HG02759 (cell line): ENCODE results near the gene KCNA10.
"Not testable (repeated sequence)": the region's sequence is repeated elsewhere in the genome, so short reads cannot be mapped to it uniquely, and the experiment has no call there.

Experiments used
- ATAC-seq: cut with Tn5 transposase; IDR thresholded peaks from one replicate; pipeline ENCODE4 v1.9.1; 2021; ENCODE audit warnings: mild to moderate bottlenecking, moderate library complexity; ENCODE audit not compliant: unreplicated experiment

Gene KCNA10

DNA sequence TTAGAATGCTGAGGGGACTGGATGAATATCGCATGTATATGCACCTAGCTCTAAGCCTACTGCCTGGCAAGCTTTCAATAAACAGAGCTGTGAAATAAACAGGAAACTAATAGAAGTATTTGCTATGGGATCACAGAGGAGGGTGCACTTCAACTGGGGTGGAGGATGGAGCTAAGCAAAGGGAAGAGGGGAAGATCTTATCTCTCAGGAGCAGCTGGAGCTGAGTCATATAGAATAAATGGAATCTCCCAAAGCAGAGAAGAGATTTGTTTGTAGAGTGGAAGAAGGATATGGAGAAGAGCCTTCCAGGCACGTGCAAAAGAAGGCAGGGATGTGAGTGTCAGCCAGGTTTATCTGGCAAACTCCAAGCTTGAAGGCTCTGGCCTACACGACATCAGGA lies 17.0 kb upstream of the KCNA10 start:
- no peak for ATAC-seq

DNA sequence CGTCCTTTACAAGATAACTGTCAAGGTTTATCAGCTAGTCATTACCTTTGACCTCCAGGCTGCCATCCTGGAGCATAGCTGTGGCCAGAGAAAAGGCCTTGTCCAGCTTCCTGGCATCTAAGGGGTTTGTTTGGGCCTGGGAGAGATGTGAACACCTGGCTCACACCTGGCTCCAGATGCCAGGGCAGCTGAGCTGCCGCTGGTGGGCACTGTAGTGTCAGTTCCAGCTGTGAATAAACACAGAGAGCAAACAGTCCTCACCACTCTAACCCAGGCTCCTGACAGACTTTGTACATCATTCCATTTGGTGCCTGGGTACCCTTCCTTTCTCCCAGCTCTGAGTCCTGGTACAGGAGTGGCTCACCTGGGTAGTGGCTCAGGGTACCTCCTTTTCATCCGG lies 14.3 kb upstream of the KCNA10 start:
- no peak for ATAC-seq

DNA sequence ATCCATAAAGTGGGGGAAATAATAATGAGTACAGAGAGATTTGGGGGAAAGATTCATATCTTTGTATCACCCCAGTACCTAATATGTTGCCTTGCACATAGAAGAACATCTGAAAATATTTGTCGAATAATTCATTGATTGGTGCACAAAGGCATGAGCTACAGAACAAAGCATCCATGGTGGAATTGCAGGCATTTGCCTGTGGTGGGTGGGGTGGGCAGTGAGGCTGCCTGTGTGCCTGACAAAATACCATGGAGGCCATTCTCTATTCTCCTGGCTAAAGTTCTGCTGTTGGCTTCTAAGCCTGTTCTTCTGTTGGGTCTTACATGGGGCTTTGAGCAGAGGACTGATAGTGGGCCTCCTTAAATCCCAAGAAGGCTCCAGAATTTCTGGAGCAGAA lies 10.0 kb upstream of the KCNA10 start:
- no peak for ATAC-seq

DNA sequence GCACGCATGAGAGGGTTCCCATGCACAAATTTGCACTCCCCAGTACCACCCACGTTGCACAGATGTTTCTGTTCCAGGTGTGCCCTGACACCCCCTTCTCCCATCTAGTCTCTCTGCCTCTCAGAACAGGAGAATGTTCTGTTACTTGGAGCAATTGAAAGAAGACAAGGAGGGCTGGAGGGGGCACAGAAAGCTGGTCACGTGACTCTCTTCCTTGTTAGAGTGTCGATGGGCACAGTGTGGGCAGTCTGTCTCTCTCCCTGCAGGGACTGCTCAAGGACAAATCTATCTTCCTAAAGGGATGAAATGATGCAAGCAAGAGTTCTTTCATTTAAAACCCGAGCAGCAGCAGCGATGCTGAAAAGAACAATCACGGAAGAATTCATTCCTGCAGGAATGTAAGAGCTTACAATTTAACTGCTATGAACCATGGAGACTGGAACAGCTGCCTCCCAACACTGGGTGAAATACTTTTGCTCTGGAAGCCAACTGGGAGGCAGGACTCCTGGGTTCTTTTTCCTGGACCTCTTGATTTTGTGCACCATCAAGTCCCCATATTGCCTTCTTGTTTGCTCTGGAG lies 7.3 kb upstream of the KCNA10 start:
- ATAC-seq: no peak

DNA sequence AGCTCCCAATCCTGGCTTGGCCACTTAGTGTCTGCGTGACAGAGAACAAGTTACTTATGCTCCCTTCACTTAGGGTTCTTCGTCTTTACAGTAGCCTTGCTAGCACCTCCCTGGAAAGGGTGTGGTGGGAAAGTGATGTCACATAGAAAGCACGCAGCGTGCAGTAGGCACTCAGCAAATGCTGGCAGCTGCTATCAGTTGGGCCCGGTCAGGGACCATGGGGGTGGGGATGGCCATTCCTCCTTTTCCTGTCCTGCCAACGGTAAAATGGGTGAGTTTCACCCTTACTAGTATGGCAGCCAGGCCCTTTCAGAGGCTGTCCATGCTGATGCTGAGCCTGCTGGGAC lies 6.2 kb upstream of the KCNA10 start:
- no peak for ATAC-seq

DNA sequence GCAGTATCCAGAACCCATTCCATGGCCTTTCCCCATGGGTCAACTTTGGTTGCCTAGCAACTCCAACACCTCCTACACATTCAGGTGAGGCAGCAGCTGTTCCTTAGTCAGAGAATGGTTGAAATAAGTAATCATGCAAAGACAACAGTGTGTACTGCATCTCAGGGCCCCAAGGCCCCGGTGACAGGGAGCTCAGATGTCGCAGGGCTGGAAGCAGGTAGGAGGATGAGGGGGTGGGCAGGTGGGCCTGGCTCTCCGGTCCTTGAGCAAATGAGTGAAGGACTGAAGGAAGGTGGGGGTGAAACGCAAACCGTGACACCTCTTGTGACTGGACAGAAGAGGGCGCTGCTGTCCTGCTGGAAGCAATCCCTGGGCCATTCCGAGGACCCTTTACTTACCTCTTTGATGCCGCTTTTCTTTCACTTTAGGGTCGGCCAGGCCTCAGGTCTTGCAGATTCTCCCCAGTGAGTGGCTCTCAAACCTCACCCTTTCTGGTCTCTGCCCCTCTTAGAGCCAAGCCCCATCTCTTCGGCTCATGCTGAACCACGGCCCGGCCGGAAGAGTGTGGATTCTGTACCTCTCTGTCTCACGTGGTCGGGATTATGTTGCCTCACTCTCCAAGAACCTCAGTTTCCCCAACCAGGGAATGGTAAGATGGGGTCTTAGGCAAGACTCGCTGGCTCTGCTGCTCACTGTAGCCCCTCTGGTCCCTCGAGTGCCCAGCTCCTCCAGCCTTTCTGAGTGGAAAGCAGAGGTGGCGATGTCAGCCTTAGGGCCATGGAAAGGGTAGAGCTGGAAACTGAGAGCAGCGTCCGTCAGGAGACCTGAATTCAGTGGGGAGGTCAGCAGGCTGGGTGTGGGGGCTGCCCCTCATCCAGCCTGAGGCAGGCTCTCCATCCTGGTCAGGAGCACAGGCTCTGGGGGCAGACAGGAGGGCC lies 5.6 kb upstream of the KCNA10 start:
- ATAC-seq: no peak

DNA sequence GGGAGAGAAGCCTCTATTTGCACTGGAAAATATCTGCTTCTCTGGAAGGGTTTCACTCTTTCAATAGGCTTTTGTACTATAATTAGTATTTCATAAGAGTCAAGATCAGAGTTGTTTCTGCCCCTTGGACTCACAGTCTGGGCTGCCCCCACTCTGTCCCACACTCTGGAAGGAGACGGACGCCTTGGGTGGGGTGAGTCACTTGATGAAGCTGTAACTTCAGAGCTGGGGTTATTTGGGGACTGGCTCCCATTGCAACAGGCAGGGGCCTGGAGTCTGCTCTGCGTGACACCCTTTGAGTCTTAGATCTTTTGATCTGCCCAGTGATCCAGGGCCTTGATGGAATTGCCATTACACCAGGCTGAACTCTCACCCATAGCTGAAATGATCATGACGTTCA lies 4.0 kb upstream of the KCNA10 start:
- no peak for ATAC-seq

DNA sequence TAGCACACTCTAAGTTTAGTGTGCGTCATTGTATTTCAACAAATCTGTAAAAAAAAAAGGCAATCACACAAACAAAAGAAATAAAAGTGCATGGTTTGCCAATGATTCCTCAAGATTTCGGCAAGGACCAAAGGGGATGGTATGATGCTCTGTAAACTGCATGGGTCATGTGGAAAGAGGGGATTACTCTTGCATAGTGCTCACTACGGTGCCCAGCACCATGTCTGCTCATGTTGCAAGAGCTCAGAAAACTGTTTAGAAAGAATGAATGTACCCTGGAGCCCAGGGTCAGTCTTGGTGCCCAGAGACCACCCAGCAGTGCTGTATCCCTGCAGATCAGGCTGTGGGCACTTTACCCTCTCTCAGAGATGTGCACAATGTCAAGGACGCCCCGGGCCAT lies 3.6 kb upstream of the KCNA10 start:
- no peak for ATAC-seq

DNA sequence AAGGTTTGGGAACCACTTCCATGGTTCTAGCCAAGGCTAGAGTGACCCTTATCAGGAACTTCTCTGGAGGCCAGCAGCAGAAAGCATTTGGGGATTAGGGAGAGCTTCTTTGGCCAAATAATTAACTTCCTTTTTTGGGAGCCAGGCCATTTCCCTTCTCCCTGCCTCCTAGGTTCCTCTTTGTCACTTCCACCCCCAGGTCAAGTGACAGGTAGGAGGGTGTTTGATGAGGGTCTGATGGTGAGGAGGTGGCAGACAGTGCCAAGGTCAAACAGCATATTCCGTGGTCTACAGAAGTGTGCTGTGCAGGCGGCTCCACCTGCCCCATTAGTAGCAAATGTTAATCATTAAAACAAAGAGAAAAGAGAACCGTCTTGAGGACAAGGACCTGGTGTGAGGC lies 1.9 kb upstream of the KCNA10 start:
- ATAC-seq: no peak

DNA sequence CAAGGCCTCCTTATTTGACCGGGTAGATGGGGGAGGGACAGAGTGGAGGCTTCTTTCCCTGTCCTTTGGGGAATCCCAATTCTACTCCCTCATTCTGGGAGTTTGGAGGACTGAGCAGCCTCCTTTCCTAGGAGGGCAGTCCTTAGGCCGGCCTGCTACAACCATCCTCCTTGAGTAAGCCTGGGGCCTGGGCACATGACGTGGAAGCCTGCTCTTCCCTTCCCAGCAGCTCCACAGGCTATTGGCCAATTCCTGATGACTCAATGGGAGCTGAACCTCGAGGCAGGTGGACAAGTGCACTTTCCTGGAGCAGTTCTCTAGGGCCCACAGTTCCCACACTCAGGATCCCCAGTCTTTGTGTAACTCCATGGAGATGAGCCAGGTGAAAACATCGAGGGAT lies 3.1 kb downstream of the KCNA10 start:
- no peak for ATAC-seq

DNA sequence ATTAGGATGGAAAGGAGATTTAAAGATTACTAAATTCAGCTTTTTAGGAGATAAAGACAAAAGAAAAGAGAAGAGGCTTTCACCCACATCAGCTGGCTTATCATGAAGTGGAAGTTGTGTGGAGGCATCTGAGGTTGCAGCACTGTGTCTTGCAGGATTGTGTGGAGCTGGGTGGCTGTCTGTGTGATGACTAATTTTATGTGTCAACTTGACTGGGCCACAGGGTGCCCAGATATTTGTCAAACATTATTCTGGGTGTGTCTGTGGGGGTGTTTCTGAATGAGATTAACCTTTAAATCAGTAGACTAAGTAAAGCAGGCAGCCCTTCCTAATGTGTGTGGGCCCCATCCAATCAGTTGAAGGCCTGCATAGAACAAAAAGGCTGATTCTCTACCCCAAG lies 3.9 kb downstream of the KCNA10 start:
- no peak for ATAC-seq

DNA sequence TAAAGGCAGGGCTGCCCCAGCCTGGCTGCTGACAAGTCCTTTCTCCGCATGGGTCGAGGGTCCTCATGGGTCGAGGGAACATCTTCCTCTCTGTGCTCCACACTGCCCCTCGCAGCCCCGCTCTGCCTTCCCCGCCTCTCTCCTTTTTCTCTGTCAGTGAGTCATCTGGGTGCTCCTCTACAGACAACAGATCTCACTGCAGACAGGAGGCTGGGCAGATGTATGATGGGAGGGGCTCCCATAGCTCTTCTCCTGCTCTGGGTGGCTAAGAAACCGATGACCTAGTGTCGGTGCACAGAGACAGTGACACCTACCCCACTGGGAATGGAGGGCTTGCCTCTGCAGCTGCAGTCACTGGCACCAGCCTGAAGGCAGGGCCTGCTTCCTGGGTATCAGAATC lies 5.5 kb downstream of the KCNA10 start:
- ATAC-seq: no peak

DNA sequence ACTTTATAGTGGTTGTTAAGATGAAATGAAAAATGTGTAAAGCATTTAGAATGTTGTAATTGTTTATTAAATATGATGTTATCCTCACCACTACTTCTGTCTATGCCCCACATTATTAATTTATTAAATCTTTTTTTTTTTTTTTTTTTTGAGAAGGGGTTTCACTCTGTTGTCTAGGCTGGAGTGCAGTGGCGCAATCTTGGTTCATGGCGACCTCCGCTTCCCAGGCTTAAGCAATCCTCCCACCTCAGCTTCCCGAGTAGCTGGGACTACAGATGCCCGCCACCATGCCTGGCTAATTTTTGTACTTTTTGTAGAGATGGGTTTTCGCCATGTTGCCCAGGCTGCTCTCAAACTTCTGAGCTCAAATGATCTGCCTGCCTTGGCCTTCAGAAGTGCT lies 7.5 kb downstream of the KCNA10 start:
- no peak for ATAC-seq

DNA sequence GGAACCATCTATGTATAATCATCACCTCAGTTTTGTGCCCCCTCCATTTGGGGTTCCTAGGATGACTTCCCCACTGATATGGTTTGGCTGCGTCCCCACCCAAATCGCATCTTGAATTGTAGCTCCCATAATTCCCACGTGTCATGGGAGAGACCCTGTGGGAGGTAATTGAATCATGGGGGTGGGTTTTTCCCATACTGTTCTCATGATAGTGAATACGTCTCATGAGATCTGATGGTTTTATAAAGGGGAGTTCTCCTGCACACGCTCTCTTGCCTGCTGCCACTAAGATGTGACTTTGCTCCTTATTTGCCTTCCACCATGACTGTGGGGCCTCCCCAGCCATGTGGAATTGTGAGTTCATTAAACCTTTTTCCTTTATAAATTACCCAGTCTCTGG lies 8.1 kb downstream of the KCNA10 start:
- not testable (repeated sequence) for ATAC-seq

DNA sequence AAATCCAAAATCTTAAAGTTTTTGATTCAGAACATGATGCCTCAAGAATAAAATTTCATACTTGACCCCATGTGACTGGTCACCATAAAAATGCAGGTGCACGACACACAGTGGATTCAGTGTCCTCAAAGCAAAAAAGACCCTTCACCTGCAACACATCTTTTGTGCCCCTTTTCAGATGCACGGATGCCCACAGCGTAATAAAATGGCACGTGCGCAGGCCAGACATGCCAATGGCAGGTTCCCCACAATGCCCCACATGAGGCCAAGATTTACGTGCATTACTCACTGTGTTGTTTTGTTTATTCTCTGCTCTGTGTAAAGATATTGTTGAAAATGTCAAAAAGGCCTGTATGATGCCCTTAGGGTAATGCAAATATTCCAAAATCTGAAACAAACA lies 9.3 kb downstream of the KCNA10 start:
- no peak for ATAC-seq

DNA sequence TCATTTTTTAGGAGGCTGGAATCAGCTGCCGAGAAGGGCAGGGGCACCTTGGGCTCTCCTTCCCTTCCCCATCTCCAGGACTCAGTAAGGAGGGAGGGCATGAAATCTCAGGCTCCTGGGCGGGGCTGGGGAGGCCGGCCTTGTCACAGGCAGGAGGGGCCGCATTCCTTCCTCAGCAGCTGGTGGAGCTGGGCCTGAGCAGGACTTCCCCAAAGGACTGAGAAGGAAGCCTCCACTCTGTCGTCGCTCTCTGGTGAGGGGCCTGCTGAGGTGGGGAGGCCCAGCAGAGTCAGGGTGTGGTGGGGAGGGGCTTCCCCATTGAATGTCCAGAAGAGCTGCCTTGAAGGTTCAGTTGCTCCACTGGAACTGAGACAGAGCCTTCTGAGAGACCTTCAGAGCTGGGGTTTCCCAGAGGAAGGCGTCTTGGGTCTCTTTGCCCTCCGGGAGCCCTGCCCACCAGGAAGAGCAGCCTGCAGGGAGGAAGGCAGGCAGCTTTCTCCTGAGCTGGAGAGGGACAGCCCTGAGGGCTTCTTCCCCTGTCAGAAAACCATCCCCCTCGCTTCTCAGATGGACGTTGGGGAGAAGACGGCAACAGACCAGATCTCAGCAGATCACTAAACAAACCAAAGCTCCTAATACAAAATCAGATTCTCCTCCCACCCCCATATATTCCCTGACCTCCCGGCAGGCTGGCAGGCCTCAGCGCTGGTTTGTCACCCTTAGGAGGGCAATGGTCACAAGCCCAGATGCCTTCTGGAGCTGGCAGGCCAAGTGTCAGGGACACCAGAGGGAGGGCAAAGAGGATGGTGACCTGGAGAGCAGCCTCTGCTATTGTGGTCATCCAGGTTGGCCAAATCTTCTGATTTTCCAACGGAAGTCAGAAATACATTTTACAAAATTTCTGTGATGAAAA lies 10.7 kb downstream of the KCNA10 start:
- ATAC-seq: no peak

DNA sequence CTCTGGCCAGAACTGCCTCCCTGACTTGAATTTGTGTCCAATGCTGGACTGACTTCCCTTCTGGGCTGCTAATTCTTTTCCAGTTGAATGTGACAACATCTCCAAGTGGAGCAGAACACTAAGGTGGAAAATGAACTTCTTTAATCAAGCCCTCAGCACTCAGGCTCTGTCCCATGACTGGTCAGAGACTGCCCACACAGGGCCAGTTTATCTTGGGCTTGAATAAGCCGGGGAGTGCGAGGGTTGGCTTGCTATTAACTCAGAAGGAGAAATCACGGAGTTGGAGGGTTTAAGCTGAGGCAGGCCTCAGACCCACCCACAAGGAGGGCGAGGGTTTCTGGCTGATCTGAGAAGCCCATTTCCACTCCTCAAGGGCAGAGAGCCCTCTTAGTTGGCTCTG lies 12.4 kb downstream of the KCNA10 start:
- ATAC-seq: no peak

DNA sequence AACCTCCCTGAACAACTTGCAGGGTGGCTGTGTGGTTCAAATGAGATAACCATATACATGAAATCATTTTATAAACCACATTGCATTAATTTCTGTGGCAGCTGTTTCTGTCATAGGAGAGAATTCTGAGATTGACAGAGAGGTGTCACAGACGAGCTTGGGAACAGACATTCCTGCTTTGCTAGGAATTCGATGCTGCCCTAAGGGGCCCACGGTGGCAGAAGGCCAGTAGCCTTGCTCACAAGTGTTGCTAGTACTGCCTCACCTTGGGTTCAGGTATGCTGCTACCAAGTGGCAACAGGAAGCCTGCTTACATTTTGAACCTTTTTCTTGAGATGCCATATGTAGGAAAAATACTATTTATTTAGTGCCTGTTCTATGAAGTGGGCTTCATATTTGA lies 13.4 kb downstream of the KCNA10 start:
- no peak for ATAC-seq

DNA sequence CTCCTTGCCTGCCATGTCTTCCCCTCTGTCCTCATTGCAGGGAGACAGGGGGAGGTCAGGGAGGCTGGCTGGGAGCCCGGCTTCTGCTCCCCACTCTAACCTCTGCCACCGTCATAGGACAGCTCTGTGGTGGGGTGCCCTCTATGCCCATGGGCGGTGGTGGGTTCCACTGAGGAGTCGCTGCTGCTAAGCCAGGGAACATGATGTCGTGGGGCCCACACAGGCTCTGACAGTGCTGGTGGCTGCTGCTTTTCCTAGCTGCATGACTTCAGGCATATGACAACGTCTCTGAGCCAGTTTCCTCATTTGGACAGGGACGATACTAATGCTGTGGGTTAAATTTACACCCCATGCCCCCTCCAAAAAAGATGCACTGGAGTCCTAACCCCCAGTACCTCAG lies 14.7 kb downstream of the KCNA10 start:
- no peak for ATAC-seq

DNA sequence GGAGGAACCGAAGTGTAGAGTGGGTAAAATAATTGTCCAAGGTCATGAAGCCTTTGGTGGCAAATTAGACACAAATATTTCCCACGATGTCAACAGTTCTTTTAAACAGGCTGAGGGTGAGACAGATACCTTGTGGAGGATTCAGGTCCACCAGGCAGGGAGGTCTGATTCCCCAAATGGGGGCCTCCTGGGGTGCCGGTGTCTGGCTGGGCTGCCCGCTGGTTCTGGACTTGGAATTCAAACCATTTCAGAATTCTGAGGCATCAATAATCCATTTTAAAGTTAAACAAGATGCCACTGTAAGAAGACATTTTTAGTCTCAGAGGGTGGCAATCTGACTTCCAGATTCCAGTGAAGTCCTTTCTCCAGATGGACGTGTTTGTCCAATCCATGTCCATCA lies 15.5 kb downstream of the KCNA10 start:
- no peak for ATAC-seq

DNA sequence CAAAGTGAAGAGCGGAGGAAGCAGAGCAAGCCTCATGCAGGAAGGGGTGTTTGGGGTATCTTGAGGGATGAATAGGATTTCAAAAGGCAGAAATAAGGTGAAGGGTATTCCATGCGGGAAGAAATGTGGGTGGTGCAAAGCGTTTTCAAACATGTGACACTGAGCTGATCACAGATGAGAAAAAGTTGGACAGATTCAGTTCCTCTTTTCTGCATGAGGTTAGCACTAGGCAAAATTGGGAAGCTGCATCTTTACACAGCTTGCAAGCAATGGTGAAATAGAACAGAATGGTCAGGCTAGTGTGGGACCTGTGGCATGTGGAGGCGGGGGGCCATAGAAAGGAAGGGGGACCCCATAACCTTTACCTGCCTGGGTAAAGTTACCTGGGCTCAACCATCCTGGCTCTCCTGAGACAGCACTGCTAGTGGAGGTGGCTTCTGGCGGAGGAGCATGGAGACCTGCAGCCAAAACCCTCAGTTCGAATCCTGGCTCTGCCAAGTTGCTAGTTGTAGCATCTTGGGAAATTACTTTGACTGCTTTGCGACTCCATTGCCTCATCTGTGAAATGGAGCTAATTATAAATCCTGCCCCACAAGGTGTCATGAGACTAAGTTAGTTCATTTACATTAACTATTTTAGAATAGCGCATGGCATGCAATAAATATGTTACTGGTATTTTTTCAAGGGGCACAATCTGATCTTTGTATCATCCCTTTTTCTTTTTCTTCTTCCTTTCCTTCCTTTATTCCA lies 16.4 kb downstream of the KCNA10 start:
- no peak for ATAC-seq
